H1 (cell line): ENCODE data around the gene ORAI3.

ENCODE experiments used
- CBX5 ChIP-seq: fragments of 300-800, 300-1000 bp; sonication (generic); IDR thresholded peaks from 2 replicates; pipeline ENCODE4 v1.7.1; 2016; ENCODE audit warnings: antibody characterized with exemption, low read length, low read depth
- CTCF ChIP-seq, 3 experiments: IDR thresholded peaks; 1 replicate in 2 of 3; 2 replicates in 1 of 3; pipeline versions ENCODE4 v1.5.1 to v1.6.1; 2011; ENCODE audit warnings: low read length in 3 of 3, mild to moderate bottlenecking in 3 of 3, inconsistent platforms in 2 of 3, low read depth in 1 of 3, moderate library complexity in 1 of 3; ENCODE audit not compliant: insufficient read depth in 1 of 3; ENCODE audit errors: control extremely low read depth in 1 of 3
- EP300 ChIP-seq, 2 experiments: IDR thresholded peaks; 1 replicate in 1 of 2; 2 replicates in 1 of 2; pipeline ENCODE4 v1.6.1; 2011 to 2012; ENCODE audit warnings: low read depth in 2 of 2, low read length in 2 of 2, mild to moderate bottlenecking in 2 of 2, borderline replicate concordance in 1 of 2, inconsistent platforms in 1 of 2, moderate library complexity in 1 of 2
- HDAC2 ChIP-seq, 2 experiments: fragments of 300-600 bp in 1 of 2; sonication (generic) in 1 of 2; IDR thresholded peaks; 2 replicates each; pipeline ENCODE4 v1.6.1; 2011 to 2012; ENCODE audit warnings: low read depth in 2 of 2, low read length in 2 of 2, mild to moderate bottlenecking in 2 of 2, moderate library complexity in 2 of 2, borderline replicate concordance in 1 of 2, inconsistent platforms in 1 of 2
- HDAC6 ChIP-seq: IDR thresholded peaks from one replicate; pipeline ENCODE4 v1.7.1; 2012; ENCODE audit warnings: low read depth, mild to moderate bottlenecking, inconsistent platforms, low read length, moderate library complexity
- JUND ChIP-seq: IDR thresholded peaks from 2 replicates; pipeline ENCODE4 v1.6.1; 2011; ENCODE audit warnings: mild to moderate bottlenecking, improper control_type of control experiment, low read length
- MAX ChIP-seq: IDR thresholded peaks from 2 replicates; pipeline ENCODE4 v1.6.1; 2012; ENCODE audit warnings: inconsistent platforms
- NRF1 ChIP-seq: IDR thresholded peaks from 2 replicates; pipeline ENCODE4 v1.6.1; 2011; ENCODE audit warnings: mild to moderate bottlenecking, low read depth, low read length, improper control_type of control experiment
- PHF8 ChIP-seq: fragments of 200-600 bp; sonication (generic); conservative IDR thresholded peaks from 2 replicates; pipeline ENCODE4 v1.7.1; 2012; ENCODE audit warnings: low read depth, mild to moderate bottlenecking, inconsistent platforms, low read length, moderate library complexity
- POLR2A ChIP-seq, 2 experiments: IDR thresholded peaks; 1 replicate in 1 of 2; 2 replicates in 1 of 2; pipeline ENCODE4 v1.6.1; 2011; ENCODE audit warnings: low read depth in 2 of 2, low read length in 2 of 2, mild to moderate bottlenecking in 2 of 2; ENCODE audit errors: control extremely low read depth in 1 of 2
- POLR2AphosphoS5 ChIP-seq: IDR thresholded peaks from 2 replicates; pipeline ENCODE4 v1.6.1; 2011; ENCODE audit warnings: low read depth, low read length
- RAD21 ChIP-seq, 2 experiments: IDR thresholded peaks in 1 of 2; conservative IDR thresholded peaks in 1 of 2; 2 replicates each; pipeline ENCODE4 v1.6.1; 2011; ENCODE audit warnings: low read depth in 2 of 2, low read length in 2 of 2, improper control_type of control experiment in 1 of 2, inconsistent platforms in 1 of 2, mild to moderate bottlenecking in 1 of 2, moderate library complexity in 1 of 2
- SRF ChIP-seq: IDR thresholded peaks from 2 replicates; pipeline ENCODE4 v1.6.1; 2011; ENCODE audit warnings: mild to moderate bottlenecking, low read depth, low read length, moderate library complexity
- TBP ChIP-seq: IDR thresholded peaks from 2 replicates; pipeline ENCODE4 v1.6.1; 2011; ENCODE audit warnings: low read depth, low read length, improper control_type of control experiment

GRCh38 chr16:30921748-30922419, 27.0 kb upstream of the ORAI3 start:
- TF ChIP-seq TBP (peak; percentile 50), JUND (no peak), MAX (0 out of 2 replicates have a peak, but pooled peaks have one; percentile 32), CTCF (IDR thresholded peaks at IDR 0.05; ENCODE audit: control extremely low read depth in 1 of 3, insufficient read depth in 1 of 3, low read depth in 1 of 3, low read length in 3 of 3) (peak; percentile 85 to 95 (median 95)), SRF (no peak), PHF8 (peak; percentile 52; the same call in 1 of the 2 replicates), EP300 (IDR thresholded peaks at IDR 0.05; ENCODE audit: borderline replicate concordance in 1 of 2, low read depth in 2 of 2, low read length in 2 of 2) (no peak), HDAC2 (IDR thresholded peaks at IDR 0.05; ENCODE audit: borderline replicate concordance in 1 of 2, low read depth in 2 of 2, low read length in 2 of 2) (peak; percentile 95 to 99; a peak in 3 of 4 replicates), NRF1 (no peak), RAD21 (IDR thresholded peaks at IDR 0.05 in 1 of 2, conservative IDR thresholded peaks at IDR 0.05 in 1 of 2; ENCODE audit: low read depth in 2 of 2, low read length in 2 of 2) (peak; percentile 94 to 97), HDAC6 (no peak), POLR2A (IDR thresholded peaks at IDR 0.05; ENCODE audit: control extremely low read depth in 1 of 2, low read depth in 2 of 2, low read length in 2 of 2) (peak; percentile 27 to 63), POLR2AphosphoS5 (peak; percentile 28; the same call in 1 of the 2 replicates), CBX5 (no peak)
